HS-27A (cell line): Measurements from ENCODE around the gene ZDHHC4.

Experiments
- DNase-seq: peaks from one replicate; pipeline ENCODE4 v3.0.0-alpha.2; 2012; ENCODE audit warnings: low read depth, missing footprints

Gene ZDHHC4

GRCh38 chr7:6606866-6607583, 29.8 kb downstream of the ZDHHC4 start:
- no peak for DNase-seq

DNA sequence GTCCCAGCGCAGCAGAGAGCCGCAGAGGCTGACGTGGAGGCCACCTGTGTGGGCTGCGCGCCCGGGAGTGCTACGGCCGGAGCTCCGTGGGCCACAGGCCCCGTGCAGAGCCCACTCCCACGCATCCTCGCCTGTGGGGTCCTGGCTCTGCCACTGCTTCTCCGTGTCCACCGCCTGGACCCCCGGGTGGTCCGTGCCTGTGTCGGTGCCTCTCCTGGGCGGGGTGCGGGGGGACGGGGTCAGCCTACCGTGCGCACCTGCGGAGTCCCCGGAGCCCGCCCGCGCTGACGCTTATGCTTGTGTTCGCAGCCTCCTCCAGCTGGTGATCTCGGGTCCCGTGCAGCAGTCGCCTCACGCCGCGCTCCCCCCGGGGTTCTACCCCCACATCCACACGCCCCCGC, 30.4 kb downstream of the ZDHHC4 start:
- no peak for DNase-seq

- DNase-seq: no peak
Observed at GRCh38 chr7:6608081-6608480, 30.8 kb downstream of the ZDHHC4 start.

- DNase-seq: no peak
Observed at GRCh38 chr7:6608794-6609193, 31.5 kb downstream of the ZDHHC4 start.

GRCh38 chr7:6612819-6613218, 35.6 kb downstream of the ZDHHC4 start:
- DNase-seq: no peak

DNA sequence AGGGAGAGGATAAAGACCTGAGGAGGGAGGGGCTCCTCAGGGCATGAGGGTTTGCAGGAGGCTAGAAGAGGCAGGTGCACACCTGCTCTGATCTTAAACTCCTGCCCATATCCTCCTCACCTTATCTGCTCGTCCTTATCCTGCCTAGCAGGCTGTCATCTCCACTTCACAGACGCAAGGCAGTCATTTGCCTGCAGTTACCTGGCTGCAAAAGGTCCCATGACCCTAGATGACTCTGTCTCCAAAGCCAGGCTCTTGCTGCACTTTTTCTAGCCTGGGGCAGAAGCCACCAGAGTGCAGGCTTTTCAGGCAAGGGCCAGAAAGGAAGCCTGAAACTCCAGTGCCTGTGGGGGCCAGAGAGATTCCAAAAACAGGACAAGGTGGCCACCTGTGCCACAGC, 36.5 kb downstream of the ZDHHC4 start:
- no peak for DNase-seq

GRCh38 chr7:6614953-6615722, 37.9 kb downstream of the ZDHHC4 start, which contains the start of gene ZNF853:
Gene ZNF853 (plus strand): TSS chr7:6615610. CDS start chr7:6616175, 565 bp downstream.
- no peak for DNase-seq

- no peak for DNase-seq
Observed at GRCh38 chr7:6615723-6616555, 38.7 kb downstream of the ZDHHC4 start.

- no peak for DNase-seq
Observed at GRCh38 chr7:6616854-6617643, 39.8 kb downstream of the ZDHHC4 start.

DNA sequence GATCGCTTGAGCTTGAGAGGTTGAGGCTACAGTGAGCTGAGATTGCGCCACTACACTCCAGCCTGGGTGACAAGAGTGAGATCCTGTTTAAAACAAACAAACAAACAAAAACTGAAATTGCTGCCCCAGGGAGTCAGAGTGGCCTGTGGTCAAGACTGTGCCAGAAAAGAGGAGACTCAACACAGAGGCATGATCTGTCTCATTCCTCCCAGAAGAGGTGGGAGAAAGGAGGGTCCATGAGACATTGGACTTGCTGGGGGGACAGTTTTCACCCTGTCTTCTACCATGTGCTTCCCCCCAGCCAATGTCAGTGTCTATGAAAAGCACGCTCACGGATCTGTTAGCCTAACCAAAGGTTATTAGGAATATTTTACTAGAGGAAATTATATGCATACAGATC, 41.4 kb downstream of the ZDHHC4 start:
- no peak for DNase-seq

DNA sequence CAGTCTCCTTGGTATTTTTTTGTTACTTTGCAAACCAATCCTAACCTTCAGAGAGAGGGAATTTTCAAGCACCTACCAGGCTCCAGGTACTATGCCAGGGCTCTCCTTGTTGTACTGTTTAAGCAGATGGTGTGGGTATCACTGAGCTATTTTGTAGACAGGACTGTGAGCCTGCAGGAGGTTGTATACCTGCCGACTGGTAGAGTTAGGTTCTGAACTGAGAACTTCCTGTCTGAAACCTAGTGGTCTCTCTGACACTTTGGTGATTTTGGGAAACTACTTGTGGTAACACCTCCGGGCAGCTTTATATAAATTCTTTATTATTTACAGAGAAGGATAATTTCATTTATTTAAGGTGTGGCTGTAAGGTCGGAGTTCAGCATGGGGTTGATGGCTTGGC, 42.7 kb downstream of the ZDHHC4 start:
- DNase-seq: no peak

DNA sequence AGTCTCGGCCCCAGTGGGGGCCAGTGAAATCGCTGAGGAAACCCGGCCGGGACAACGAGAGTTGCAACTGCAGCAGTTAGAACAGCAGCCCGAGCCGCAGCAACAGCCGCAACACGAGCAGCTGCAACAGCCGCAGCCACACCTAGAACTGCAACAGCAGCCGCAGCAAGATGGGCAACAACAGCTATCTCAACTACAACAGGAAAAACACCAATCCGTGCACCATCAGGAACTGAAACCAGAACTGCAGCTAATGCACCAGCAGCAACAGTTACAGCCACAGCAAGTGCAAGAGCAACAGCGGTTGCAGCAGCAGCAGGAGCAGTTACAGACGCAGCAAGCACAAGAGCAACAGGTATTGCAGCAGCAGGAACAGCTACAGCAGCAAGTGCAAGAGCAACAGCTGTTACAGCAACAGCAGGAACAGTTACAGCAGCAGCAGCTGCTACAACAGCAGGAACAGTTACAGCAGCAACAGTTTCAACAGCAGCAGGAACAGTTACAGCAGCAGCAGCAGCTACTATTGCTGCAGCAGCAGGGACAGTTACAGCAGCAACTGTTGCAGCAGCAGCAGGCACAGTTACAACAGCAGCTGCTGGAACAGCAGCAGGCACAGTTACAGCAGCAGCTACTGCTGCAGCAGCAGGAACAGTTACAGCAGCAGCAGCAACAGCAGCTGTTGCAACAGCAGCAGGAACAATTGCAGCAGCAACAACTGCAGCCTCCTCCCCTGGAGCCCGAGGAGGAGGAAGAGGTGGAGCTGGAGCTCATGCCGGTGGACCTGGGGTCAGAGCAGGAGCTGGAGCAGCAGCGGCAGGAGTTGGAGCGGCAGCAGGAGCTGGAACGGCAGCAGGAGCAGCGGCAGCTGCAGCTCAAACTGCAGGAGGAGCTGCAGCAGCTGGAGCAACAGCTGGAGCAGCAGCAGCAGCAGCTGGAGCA, 44.2 kb downstream of the ZDHHC4 start:
- DNase-seq: no peak

DNA sequence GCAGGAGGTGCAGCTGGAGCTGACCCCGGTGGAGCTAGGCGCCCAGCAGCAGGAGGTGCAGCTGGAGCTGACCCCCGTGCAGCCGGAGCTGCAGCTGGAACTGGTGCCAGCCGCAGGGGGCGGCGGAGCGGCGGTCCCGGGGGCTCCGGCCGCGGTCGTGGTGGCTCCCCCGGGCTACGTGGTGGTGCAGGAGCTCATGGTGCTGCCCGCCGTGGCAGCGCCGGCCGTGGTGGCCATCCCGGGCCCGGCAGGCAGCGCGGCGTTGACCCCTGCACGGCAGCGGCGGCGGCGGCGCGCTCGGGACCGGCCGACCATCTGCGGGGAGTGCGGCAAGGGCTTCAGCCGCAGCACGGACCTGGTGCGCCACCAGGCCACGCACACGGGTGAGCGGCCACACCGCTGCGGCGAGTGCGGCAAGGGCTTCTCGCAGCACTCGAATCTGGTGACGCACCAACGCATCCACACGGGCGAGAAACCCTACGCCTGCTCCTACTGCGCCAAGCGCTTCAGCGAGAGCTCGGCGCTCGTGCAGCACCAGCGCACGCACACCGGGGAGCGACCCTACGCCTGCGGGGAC, 45.0 kb downstream of the ZDHHC4 start:
- DNase-seq: no peak

- no peak for DNase-seq
Observed at GRCh38 chr7:6623589-6624245, 46.5 kb downstream of the ZDHHC4 start.

GRCh38 chr7:6624246-6624611, 47.0 kb downstream of the ZDHHC4 start:
- DNase-seq: no peak

DNA sequence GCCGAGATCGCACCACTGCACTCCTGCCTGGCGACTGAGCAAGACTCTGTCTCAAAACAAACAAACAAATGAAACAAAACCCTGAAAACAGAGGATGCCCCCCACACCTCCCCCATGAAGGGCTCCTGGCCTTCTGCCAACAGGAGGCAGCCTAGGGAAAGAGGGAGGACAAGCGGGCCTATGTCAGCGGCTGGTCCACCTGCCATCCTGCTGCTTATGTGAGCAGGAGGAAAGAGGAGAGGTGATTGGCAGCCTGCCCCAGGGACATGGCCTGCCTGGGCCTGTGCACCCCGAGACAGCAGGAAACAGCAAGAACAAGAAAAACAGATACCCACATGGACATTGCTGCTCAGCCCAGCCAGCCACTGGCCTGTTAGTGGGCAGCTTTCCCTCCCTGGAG, 50.8 kb downstream of the ZDHHC4 start:
- no peak for DNase-seq

DNA sequence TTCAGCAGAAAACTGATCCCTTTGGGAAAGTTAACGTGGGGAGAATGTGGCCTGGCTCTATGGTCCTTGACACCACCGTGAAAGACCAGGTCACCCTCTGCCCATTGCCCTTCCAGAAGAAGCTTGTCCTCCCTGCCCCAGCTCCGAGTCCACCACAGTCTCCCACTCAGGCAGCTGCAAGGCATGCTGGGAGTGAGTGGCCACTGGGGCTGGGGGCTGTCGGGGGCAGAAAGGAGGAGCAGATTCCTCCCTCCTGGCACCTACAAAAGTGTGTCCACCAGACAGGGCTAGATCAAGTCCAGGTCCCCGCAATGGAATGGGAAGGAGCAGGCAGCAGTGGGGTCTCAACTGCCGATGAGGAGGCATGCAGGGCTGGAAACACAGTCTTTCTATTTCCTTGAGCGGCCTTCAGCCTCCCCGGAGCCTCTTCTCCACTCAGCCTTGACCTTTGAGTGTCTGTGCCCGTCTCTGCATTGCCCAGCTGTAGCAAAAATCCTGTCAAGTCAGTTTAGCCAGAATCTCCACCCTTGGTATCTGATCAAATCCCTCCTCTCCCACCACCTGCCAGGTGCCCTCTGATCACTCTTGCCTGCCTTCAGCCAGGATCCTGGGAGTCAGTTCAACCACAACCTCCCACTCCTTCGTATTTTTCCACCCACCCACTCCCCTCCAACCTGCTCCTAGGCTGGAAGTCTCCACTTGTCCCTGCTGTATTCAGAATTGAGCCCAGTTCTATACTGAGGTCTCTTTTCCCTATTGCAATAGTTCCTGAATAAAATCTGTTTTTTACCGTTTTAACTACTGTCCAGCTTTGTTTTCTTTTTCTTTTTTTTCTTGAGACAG, 53.0 kb downstream of the ZDHHC4 start:
- no peak for DNase-seq

- no peak for DNase-seq
Observed at GRCh38 chr7:6631605-6632004, 54.4 kb downstream of the ZDHHC4 start.

DNA sequence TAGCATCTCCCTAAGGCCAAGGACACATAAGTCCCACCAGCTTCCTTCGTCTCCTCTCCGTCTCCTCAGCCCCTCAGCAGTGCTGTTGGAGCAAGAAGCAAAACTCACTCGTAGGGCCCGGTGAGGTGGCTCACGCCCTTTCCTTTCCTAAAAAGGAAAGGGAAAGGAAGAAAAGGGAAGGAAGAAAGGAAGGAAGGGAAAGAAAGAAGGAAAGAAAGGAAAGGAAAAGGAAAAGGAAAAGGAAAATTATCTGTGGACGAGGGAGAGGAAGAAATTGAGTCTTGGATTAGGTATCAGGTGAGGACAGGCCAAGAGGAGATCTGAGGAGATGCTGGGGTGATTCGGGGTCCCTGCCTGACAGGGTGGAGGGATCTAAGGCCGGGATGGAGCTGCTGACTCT, 56.8 kb downstream of the ZDHHC4 start:
- no peak for DNase-seq
